CD4-positive, alpha-beta T cell treated with Interleukin-21 for 1 hour (primary cell): ENCODE measurements around the gene RIPPLY3.

ENCODE experiments used
- DNase-seq: peaks from one replicate; pipeline ENCODE4 v3.0.0-alpha.2; 2020

RIPPLY3 gene

DNA sequence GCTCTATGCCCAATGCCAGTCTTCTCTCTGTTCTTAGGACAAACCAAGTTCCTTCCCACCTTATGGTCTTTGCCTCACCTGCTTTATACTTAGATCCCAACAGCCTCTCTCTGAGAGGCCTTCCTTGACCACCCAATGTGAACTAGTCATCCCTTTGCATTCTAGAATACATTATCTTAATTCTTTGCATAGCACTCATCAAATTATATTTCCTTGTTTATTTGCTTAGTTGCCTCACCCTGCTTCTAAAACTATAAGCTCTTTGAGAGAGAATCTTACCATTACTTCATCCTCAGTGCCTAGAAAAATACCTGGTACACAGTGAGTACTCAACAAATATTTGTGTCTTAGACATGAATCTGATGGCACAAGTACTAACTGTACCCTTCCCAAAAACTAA, 58.3 kb downstream of the RIPPLY3 start:
- DNase-seq, result no peak

DNA sequence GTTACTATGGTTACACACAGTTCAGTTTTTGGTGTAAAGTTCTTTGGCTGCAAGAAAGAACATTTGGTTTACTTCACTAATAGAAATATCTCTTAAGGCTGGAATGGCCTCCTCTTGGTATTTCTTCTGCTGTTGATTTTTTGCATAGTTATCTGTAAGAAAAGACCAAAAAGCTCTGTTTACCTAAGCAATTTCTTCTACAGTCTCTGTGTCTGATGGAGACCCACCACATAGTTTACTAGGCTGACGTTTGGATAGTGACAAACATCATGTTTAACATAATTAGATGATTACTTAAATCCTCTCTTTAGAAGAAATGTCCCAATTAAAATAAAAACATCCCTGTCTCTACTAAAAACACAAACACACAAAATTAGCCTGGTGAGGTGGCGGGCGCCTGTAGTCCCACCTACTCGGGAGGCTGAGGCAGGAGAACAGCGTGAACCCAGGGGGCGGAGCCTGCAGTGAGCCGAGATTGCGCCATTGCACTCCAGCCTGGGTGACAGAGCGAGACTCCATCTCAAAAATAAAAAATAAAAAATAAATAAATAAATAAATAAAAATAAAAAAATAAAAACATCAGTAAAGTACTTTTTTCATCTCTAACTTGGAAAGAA, 59.2 kb downstream of the RIPPLY3 start:
- DNase-seq, result no peak
